NCI-H1092 (cell line): Measurements from ENCODE around the gene KIF19.

Experiments used
- DNase-seq: peaks from one replicate; lab custom pipeline; 2025; lab: John Stamatoyannopoulos, UW

Gene KIF19

GRCh38 chr17:74340470-74341023 is 14.5 kb downstream of the KIF19 start:
- peak; percentile 29 for DNase-seq

GRCh38 chr17:74342224-74342623 is 16.2 kb downstream of the KIF19 start:
- DNase-seq = no peak

- no peak for DNase-seq
Observed at GRCh38 chr17:74343121-74343520, 17.1 kb downstream of the KIF19 start.

GRCh38 chr17:74343526-74344284 is 17.7 kb downstream of the KIF19 start:
- DNase-seq = no peak

- DNase-seq = no peak
Observed at GRCh38 chr17:74344658-74345057, 18.6 kb downstream of the KIF19 start.

GRCh38 chr17:74345433-74346241 is 19.6 kb downstream of the KIF19 start:
- no peak for DNase-seq

- DNase-seq = no peak
Observed at GRCh38 chr17:74347646-74348045, 21.6 kb downstream of the KIF19 start.

GRCh38 chr17:74349120-74349519 is 23.1 kb downstream of the KIF19 start:
- DNase-seq = no peak

GRCh38 chr17:74350486-74350885 is 24.5 kb downstream of the KIF19 start:
- no peak for DNase-seq

- no peak for DNase-seq
Observed at GRCh38 chr17:74351552-74352210, 25.7 kb downstream of the KIF19 start.

- DNase-seq = no peak
Observed at GRCh38 chr17:74353446-74354060, 27.5 kb downstream of the KIF19 start.

GRCh38 chr17:74354123-74354522 is 28.1 kb downstream of the KIF19 start:
- no peak for DNase-seq

- no peak for DNase-seq
Observed at GRCh38 chr17:74354561-74354960, 28.5 kb downstream of the KIF19 start.

GRCh38 chr17:74355065-74355464 is 29.0 kb downstream of the KIF19 start:
- no peak for DNase-seq

GRCh38 chr17:74356646-74357465 is 30.8 kb downstream of the KIF19 start:
- DNase-seq = no peak

GRCh38 chr17:74357466-74357809 is 31.4 kb downstream of the KIF19 start:
- no peak for DNase-seq

GRCh38 chr17:74358697-74359096 is 32.7 kb downstream of the KIF19 start:
- DNase-seq = no peak

GRCh38 chr17:74359916-74360315 is 33.9 kb downstream of the KIF19 start:
- no peak for DNase-seq

GRCh38 chr17:74360899-74361229 is 34.8 kb downstream of the KIF19 start:
- no peak for DNase-seq

- DNase-seq = peak; percentile 94
Observed at GRCh38 chr17:74361230-74362068, 35.4 kb downstream of the KIF19 start, which contains the start of gene BTBD17. Gene BTBD17, minus strand, starts transcription at chr17:74361868. Its CDS starts 49 bp downstream, at chr17:74361819.
